ENCODE data around the gene AFAP1. TPM values are rescaled to one million over a fixed set of nuclear protein-coding genes. Genes with fewer than 3 reads are reported as not detected.

The AFAP1 gene
- polyA plus RNA-seq, 1 experiment: 48.5 TPM

DNA sequence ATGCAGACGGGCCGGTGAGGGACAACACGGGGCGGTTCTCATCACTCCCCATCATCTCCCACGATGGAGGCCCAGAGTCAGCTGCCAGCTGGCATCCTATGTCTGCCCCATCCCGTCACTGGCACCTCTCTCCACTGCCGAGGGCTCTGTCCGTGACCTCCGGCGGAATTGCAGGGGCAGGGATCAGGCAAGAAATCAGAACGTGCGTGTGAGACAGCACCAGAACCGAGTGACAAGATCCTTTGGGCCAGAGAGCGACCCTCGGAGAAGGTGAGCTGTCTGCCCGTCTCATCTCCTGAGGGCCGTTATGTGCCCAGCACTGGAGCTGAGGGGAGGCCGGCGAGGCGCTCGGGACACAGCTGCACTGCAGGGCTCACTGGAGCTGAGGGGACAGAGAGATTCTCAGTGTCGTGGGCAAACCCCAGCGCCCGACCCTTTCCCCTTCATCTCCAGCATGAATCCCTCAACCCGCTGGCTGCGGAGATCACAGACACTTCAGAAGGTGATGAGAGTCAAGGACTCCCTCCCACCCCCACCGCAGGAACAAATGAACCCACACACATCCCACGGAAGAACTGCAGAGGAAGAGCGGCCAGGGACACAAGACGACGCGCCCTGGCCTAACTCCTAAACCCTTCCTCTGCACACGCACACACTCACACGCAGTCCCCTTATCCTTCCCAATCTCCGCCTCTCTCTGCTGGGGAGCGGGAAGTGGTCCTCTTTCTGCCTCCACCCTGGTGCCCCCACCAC lies 128.7 kb downstream of the AFAP1 start:
- ChIA-PET CTCF (interaction anchor here (0.5 kb wide), 1 partner anchor 108 kb away, joined by 3 read pairs; no protein-coding TSS in a partner anchor), POLR2A (no interaction called here)
- DNase-seq (ENCODE audit: low read depth): no peak
- H3K4me3 ChIP-seq (ENCODE audit: low read depth, low read length): no peak overlapping the region
- peaks cover 32% of the 10 kb centered on the region for H3K36me3 ChIP-seq (ENCODE audit: control insufficient read depth, insufficient read depth, low read length)
- no peaks in the 10 kb centered on the region for H3K27me3 ChIP-seq (ENCODE audit: control insufficient read depth, insufficient read depth, low read length)
- TF ChIP-seq, protein P1, sequence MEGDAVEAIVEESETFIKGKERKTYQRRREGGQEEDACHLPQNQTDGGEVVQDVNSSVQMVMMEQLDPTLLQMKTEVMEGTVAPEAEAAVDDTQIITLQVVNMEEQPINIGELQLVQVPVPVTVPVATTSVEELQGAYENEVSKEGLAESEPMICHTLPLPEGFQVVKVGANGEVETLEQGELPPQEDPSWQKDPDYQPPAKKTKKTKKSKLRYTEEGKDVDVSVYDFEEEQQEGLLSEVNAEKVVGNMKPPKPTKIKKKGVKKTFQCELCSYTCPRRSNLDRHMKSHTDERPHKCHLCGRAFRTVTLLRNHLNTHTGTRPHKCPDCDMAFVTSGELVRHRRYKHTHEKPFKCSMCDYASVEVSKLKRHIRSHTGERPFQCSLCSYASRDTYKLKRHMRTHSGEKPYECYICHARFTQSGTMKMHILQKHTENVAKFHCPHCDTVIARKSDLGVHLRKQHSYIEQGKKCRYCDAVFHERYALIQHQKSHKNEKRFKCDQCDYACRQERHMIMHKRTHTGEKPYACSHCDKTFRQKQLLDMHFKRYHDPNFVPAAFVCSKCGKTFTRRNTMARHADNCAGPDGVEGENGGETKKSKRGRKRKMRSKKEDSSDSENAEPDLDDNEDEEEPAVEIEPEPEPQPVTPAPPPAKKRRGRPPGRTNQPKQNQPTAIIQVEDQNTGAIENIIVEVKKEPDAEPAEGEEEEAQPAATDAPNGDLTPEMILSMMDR (IDR thresholded peaks at IDR 0.05; ENCODE audit: insufficient read depth, low read depth, low read length): no peak

DNA sequence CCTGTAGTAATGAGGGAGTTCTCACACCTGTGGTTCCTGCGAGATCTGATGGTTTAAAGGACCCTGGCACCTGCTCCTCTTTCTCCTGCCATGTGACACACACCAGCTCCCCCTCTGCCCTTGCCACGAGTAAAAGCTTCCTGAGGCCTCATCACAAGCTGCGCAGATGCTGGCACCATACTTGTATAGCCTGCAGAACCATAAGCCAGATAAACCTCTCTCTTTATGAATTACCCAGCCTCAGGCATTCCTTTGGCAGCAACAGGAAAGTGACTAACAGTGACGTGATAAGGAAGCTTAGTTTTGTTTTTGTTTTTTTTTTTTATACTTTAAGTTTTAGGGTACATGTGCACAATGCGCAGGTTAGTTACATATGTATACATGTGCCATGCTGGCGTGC lies 130.9 kb downstream of the AFAP1 start:
- H3K27me3 ChIP-seq (ENCODE audit: control insufficient read depth, insufficient read depth, low read length): no peaks in the 10 kb centered on the region
- ChIA-PET CTCF (interaction anchor here (0.6 to 9.7 kb wide), 3 partner anchors 42 to 179 kb away, joined by 3 to 151 read pairs (median 3); no protein-coding TSS in a partner anchor), POLR2A (no interaction called here)
- H3K4me3 ChIP-seq (ENCODE audit: low read depth, low read length): no peak overlapping the region
- DNase-seq (ENCODE audit: low read depth): no peak
- H3K36me3 ChIP-seq (ENCODE audit: control insufficient read depth, insufficient read depth, low read length): peaks cover 28% of the 10 kb centered on the region
- TF ChIP-seq, protein P1 (IDR thresholded peaks at IDR 0.05; ENCODE audit: insufficient read depth, low read depth, low read length): no peak

DNA sequence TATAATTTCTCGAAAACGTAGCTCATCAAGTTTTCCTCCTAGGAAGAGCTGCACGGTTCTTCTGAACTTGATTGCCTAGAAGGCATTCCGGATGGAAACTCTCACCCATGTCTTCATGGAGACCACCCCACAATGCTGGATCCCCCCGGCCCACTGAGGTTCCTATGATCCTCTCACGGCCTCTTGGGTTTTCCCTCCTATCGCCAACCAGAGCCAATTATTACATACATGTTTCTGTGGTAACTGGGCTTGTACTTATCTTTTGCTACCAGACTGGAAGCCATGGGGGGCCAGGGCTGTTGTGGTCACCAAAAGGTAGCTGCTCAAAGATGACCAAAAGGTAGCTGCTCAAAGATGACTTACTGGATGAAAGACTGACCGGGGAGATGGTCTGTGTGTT lies 131.5 kb downstream of the AFAP1 start:
- H3K27me3 ChIP-seq (ENCODE audit: control insufficient read depth, insufficient read depth, low read length): no peaks in the 10 kb centered on the region
- no peak overlapping the region for H3K4me3 ChIP-seq (ENCODE audit: low read depth, low read length)
- ChIA-PET CTCF (interaction anchor here (0.6 to 9.7 kb wide), 4 partner anchors 10 to 179 kb away, joined by 3 to 151 read pairs (median 4); no protein-coding TSS in a partner anchor), POLR2A (no interaction called here)
- TF ChIP-seq, protein P1 (IDR thresholded peaks at IDR 0.05; ENCODE audit: insufficient read depth, low read depth, low read length): no peak
- peaks cover 28% of the 10 kb centered on the region for H3K36me3 ChIP-seq (ENCODE audit: control insufficient read depth, insufficient read depth, low read length)
- no peak for DNase-seq (ENCODE audit: low read depth)

DNA sequence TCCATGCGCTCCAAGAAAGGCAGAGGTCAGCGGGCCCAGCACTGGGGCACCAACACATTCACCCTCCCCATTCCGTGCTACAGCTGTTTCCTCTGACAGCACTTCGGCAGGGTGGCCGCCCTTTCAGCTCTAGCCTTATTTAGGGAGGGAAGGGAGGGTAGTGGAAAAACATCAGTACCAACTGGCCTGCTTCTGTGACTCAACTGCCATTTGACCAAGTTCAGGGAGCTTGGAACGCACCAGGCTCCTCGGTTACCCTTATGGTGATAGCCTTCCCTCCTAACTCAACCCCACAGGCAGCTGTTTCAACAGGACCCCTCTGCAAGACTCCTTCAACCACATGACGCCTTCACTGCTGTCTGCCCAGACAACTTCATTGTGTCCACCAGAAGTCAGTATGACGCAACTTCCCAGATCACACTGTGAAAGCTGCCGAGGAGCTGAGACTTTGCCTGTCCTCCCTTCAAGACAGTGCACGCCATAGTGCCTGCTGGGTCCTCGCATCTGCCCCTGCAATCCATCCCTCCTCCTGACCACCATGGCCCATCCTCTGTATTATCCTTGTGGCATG lies 132.2 kb downstream of the AFAP1 start:
- CTCF ChIA-PET: interaction anchor here (1.0 to 9.7 kb wide), 5 partner anchors 9 to 180 kb away, joined by 3 to 151 read pairs (median 5); no protein-coding TSS in a partner anchor
- POLR2A ChIA-PET: no interaction called here
- Histone ChIP-seq H3K4me3 (ENCODE audit: low read depth, low read length) (no peak overlapping the region), H3K27me3 (ENCODE audit: control insufficient read depth, insufficient read depth, low read length) (no peaks in the 10 kb centered on the region), H3K36me3 (ENCODE audit: control insufficient read depth, insufficient read depth, low read length) (peaks cover 28% of the 10 kb centered on the region)
- TF ChIP-seq, protein P1 (IDR thresholded peaks at IDR 0.05; ENCODE audit: insufficient read depth, low read depth, low read length): no peak
- no peak for DNase-seq (ENCODE audit: low read depth)

DNA sequence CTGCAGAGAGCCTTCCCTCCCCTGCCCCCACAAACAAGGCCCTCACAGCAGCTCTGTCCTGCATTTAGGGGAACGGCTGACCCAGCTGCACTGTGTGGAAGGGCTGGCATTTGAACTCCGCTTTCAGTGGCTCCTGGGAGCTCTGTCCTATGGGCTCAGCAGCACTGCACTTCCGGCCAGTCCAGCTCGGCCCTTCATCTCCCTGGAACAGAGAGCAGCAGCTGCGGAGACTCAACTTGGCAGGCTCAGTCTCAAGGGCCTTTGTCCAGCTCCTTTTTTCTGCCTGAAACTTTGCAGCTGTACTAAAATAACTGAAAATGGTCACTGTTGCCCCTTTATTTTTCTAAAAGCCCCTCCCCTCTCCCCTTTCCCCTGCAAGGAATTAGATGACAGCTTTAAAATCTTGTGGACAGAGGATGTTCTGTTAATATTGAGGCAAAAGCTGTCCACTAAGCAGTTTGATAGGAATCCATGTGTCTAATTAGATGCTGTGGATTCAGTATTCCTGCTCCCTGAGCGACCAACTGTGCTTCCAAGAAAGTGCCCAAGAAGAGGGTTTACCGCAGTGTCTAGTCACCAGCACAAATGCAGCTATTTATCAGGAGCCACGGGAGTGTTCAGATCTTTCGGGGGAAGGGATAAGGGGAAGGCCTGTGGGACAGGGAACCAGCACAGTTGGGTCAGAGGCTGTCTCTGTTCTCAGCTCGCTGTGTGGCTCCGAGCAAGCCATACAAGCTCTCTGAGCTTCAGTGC lies 133.1 kb downstream of the AFAP1 start:
- Histone ChIP-seq H3K27me3 (ENCODE audit: control insufficient read depth, insufficient read depth, low read length) (no peaks in the 10 kb centered on the region), H3K36me3 (ENCODE audit: control insufficient read depth, insufficient read depth, low read length) (peaks cover 28% of the 10 kb centered on the region), H3K4me3 (ENCODE audit: low read depth, low read length) (no peak overlapping the region)
- no peak for DNase-seq (ENCODE audit: low read depth)
- POLR2A ChIA-PET: no interaction called here
- CTCF ChIA-PET: interaction anchor here (0.8 to 9.7 kb wide), 5 partner anchors 10 to 181 kb away, joined by 4 to 151 read pairs (median 5); partner anchors contain the start of gene AFAP1
- TF ChIP-seq, protein P1 (IDR thresholded peaks at IDR 0.05; ENCODE audit: insufficient read depth, low read depth, low read length): no peak

Data from BJ (cell line).